Measurements from ENCODE around the gene DCPS.

DNA sequence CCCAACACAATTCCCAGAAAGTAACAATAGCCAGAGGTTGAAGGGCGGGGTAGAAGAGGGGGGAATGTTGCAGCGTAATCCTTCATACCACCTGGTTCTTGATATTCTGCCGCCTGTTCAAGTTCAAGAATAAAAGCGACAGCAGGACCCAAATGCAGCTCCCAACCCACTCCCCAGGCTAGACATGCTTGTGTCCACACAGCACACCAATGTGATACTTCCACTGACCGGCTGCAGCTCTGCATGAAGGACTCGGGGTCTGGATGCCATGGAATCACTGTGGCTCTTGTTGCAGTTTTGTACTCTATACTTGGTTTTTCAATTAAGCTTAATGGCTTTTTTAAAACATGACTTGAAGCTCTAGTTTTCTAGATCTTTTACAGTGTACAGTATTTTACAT, 41.6 kb upstream of the DCPS start:
- TF ChIP-seq, protein P1, sequence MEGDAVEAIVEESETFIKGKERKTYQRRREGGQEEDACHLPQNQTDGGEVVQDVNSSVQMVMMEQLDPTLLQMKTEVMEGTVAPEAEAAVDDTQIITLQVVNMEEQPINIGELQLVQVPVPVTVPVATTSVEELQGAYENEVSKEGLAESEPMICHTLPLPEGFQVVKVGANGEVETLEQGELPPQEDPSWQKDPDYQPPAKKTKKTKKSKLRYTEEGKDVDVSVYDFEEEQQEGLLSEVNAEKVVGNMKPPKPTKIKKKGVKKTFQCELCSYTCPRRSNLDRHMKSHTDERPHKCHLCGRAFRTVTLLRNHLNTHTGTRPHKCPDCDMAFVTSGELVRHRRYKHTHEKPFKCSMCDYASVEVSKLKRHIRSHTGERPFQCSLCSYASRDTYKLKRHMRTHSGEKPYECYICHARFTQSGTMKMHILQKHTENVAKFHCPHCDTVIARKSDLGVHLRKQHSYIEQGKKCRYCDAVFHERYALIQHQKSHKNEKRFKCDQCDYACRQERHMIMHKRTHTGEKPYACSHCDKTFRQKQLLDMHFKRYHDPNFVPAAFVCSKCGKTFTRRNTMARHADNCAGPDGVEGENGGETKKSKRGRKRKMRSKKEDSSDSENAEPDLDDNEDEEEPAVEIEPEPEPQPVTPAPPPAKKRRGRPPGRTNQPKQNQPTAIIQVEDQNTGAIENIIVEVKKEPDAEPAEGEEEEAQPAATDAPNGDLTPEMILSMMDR (IDR thresholded peaks at IDR 0.05 in 2 of 3, conservative IDR thresholded peaks at IDR 0.05 in 1 of 3; ENCODE audit: borderline replicate concordance in 1 of 3, insufficient read depth in 1 of 3, low read depth in 2 of 3, low read length in 2 of 3): no peak
- TF ChIP-seq EZH2 (IDR thresholded peaks at IDR 0.05) (no peak), POLR2AphosphoS5 (IDR thresholded peaks at IDR 0.05; ENCODE audit: low read depth, low read length) (no peak), CEBPB (IDR thresholded peaks at IDR 0.05; ENCODE audit: low read depth) (no peak), POLR2A (IDR thresholded peaks at IDR 0.05; ENCODE audit: borderline replicate concordance, extremely low read depth, insufficient read depth, insufficient read length) (no peak), RAD21 (IDR thresholded peaks at IDR 0.05; ENCODE audit: low read depth) (no peak), EZH2phosphoT487 (IDR thresholded peaks at IDR 0.05; ENCODE audit: borderline replicate concordance) (no peak), ZNF274 (IDR thresholded peaks at IDR 0.05; ENCODE audit: low read depth, low read length) (no peak), TCF7L2 (IDR thresholded peaks at IDR 0.05; ENCODE audit: borderline replicate concordance, extremely low read depth, insufficient read depth, insufficient read length) (no peak)
- TF ChIP-seq, protein P2, sequence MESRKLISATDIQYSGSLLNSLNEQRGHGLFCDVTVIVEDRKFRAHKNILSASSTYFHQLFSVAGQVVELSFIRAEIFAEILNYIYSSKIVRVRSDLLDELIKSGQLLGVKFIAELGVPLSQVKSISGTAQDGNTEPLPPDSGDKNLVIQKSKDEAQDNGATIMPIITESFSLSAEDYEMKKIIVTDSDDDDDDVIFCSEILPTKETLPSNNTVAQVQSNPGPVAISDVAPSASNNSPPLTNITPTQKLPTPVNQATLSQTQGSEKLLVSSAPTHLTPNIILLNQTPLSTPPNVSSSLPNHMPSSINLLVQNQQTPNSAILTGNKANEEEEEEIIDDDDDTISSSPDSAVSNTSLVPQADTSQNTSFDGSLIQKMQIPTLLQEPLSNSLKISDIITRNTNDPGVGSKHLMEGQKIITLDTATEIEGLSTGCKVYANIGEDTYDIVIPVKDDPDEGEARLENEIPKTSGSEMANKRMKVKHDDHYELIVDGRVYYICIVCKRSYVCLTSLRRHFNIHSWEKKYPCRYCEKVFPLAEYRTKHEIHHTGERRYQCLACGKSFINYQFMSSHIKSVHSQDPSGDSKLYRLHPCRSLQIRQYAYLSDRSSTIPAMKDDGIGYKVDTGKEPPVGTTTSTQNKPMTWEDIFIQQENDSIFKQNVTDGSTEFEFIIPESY (IDR thresholded peaks at IDR 0.05; ENCODE audit: extremely low read depth, insufficient replicate concordance, low read length): no peak
- TF ChIP-seq, protein P3, sequence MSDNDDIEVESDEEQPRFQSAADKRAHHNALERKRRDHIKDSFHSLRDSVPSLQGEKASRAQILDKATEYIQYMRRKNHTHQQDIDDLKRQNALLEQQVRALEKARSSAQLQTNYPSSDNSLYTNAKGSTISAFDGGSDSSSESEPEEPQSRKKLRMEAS (IDR thresholded peaks at IDR 0.05): no peak
